ENCODE measurements around the gene PYROXD2. TPM values are rescaled to one million over a fixed set of nuclear protein-coding genes. Genes with fewer than 3 reads are reported as not detected.
"Not testable (repeated sequence)": the region's sequence is repeated elsewhere in the genome, so short reads cannot be mapped to it uniquely, and the experiment has no call there.

PYROXD2 gene
- total RNA-seq, 1 experiment from 2014 or later = 4.0 TPM

DNA sequence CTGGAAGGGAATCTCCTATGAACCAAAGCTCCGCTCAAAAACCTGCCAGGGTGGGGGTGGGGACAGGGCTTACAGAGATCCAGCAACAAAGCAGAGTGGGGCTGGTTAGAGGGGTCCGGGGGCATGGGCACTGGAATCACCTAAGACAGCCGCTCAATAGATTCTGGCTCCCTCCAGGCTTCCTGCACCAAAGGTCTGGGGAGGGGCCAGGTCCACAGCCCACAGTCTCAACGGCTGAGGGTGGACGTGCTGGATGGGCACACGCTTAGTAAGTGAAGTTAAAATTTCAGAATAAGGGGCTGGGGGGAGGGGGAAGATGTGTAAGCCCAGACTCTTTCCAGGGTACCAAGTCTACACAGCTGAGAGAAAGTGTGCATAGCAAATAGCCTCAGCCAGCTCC lies 31.1 kb downstream of the PYROXD2 start:
- TF ChIP-seq, protein P1, sequence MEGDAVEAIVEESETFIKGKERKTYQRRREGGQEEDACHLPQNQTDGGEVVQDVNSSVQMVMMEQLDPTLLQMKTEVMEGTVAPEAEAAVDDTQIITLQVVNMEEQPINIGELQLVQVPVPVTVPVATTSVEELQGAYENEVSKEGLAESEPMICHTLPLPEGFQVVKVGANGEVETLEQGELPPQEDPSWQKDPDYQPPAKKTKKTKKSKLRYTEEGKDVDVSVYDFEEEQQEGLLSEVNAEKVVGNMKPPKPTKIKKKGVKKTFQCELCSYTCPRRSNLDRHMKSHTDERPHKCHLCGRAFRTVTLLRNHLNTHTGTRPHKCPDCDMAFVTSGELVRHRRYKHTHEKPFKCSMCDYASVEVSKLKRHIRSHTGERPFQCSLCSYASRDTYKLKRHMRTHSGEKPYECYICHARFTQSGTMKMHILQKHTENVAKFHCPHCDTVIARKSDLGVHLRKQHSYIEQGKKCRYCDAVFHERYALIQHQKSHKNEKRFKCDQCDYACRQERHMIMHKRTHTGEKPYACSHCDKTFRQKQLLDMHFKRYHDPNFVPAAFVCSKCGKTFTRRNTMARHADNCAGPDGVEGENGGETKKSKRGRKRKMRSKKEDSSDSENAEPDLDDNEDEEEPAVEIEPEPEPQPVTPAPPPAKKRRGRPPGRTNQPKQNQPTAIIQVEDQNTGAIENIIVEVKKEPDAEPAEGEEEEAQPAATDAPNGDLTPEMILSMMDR (IDR thresholded peaks at IDR 0.05; ENCODE audit: unreplicated experiment) = no peak
- intact Hi-C loops (cut with micrococcal nuclease) = no loop called here
- H3K9me3 Mint-ChIP-seq (ENCODE audit: unreplicated experiment) = no peaks in the 10 kb centered on the region
- no peak overlapping the region for H3K27ac Mint-ChIP-seq (ENCODE audit: low read depth, unreplicated experiment)
- POLR2A ChIA-PET = no interaction called here
- CTCF ChIA-PET = interaction anchor here (0.6 kb wide), 1 partner anchor 405 kb away, joined by 4 read pairs; no protein-coding TSS in a partner anchor
- H3K4me1 Mint-ChIP-seq (ENCODE audit: insufficient read depth, unreplicated experiment) = no peaks in the 10 kb centered on the region
- no peaks in the 10 kb centered on the region for H3K36me3 Mint-ChIP-seq (ENCODE audit: insufficient read depth, unreplicated experiment)
- no peak for DNase-seq (ENCODE audit: unreplicated experiment)
- no peaks in the 10 kb centered on the region for H3K27me3 Mint-ChIP-seq (ENCODE audit: insufficient read depth, unreplicated experiment)
- no TSS peak for BruUV-seq (replicated peaks)
- no peak overlapping the region for H3K4me3 Mint-ChIP-seq (ENCODE audit: unreplicated experiment)

DNA sequence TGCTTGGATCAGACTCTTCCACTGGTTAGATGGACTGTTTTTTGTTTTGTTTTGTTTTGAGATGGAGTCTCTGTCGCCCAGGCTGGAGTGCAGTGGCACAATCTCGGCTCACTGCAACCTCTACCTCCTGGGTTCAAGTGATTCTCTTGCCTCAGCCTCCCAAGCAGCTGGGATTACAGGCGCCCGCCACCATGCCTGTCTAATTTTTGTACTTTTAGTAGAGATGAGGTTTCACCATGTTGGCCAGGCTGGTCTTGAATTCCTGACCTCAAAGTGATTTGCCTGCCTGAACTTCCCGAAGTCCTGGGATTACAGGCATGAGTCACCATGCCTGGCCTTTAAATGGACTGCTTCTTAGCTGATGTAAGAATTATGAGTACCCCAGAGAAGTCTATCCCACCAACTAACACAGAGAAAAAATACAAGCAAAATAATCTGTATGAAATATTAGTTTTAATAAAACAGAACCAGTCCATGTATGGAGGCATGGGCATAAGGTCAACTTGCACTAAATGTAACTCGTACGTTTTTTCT lies 31.8 kb downstream of the PYROXD2 start:
- CTCF ChIA-PET = interaction anchor here (0.6 to 1.7 kb wide), 2 partner anchors 8 to 405 kb away, joined by 4 to 6 read pairs; no protein-coding TSS in a partner anchor
- H3K27me3 Mint-ChIP-seq (ENCODE audit: insufficient read depth, unreplicated experiment); H3K4me1 Mint-ChIP-seq (ENCODE audit: insufficient read depth, unreplicated experiment); H3K4me3 Mint-ChIP-seq (ENCODE audit: unreplicated experiment); intact Hi-C loops (cut with micrococcal nuclease); BruUV-seq (replicated peaks); H3K27ac Mint-ChIP-seq (ENCODE audit: low read depth, unreplicated experiment); H3K36me3 Mint-ChIP-seq (ENCODE audit: insufficient read depth, unreplicated experiment); H3K9me3 Mint-ChIP-seq (ENCODE audit: unreplicated experiment): not testable (repeated sequence)
- POLR2A ChIA-PET = interaction anchor here (0.6 kb wide), 1 partner anchor 61 kb away, joined by 3 read pairs; no protein-coding TSS in a partner anchor
- DNase-seq (ENCODE audit: unreplicated experiment) = peak; percentile 30

DNA sequence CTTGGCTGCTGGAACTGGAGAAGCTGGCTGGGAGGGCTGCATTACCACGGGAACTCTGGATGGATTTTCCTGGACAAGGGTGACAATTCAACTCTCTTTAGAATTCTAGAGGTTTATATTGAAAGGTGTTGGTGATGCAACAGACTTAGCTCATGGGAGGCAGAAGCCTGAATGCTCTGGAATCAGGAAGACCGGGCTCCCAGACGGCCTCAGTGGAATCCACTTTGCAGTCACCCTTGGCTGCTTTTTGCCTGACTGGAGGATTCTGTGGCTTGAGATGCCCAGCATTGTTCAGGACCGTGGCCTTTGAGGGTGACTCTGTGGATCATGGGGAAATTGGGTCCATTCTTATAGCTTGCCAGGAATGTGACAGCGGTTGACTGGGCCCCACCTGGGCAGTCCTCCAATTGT lies 32.3 kb downstream of the PYROXD2 start:
- Mint-ChIP-seq H3K36me3 (ENCODE audit: insufficient read depth, unreplicated experiment) (no peaks in the 10 kb centered on the region), H3K9me3 (ENCODE audit: unreplicated experiment) (no peaks in the 10 kb centered on the region), H3K27ac (ENCODE audit: low read depth, unreplicated experiment) (no peak overlapping the region), H3K4me1 (ENCODE audit: insufficient read depth, unreplicated experiment) (no peaks in the 10 kb centered on the region), H3K27me3 (ENCODE audit: insufficient read depth, unreplicated experiment) (no peaks in the 10 kb centered on the region), H3K4me3 (ENCODE audit: unreplicated experiment) (no peak overlapping the region)
- ChIA-PET CTCF (interaction anchor here (0.5 to 1.7 kb wide), 3 partner anchors 9 to 1229 kb away, joined by 3 to 6 read pairs (median 3); no protein-coding TSS in a partner anchor), POLR2A (no interaction called here)
- no TSS peak for BruUV-seq (replicated peaks)
- no peak for DNase-seq (ENCODE audit: unreplicated experiment)
- intact Hi-C loops (cut with micrococcal nuclease) = no loop called here
- TF ChIP-seq, protein P1 (IDR thresholded peaks at IDR 0.05; ENCODE audit: unreplicated experiment) = no peak

DNA sequence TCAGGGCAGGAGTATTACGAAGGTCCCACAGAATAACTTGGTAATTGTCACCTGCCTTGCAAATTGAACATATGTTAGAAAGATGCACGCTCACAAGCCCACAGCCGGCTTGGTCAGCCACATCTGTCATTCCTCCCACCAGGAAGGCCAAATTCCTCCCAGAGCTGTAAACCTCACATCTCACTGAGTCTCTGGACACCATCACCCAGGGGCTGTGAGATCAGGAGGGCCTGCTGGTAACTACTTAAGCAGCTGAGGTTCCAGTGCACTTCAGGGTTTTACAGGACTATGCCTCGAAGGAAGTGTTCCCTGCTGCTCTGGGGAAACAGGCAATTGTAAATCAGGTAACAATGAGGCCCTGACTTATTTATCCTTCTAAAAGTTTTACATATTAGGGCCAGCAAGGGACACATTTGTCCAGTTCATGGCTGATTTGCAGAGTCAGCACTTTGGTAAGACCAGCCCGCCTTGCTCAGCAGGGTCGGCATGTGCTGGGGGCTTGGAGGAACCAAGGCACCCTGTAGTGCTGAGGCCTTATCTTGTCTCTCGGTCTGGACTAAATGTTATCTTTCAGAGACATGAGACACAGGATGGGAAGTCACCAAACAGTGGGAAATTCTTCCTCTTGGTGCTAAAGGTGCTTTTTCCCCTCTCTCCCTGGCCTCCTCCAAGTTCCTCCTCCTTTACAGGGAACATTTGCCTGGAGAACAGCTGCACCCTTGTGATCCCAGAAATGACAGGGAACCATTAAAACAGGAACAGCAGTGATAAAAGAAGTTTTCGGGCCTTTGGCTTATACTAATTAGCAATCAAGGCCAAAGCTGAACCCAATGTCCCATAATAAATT lies 34.3 kb downstream of the PYROXD2 start:
- no peak overlapping the region for H3K4me3 Mint-ChIP-seq (ENCODE audit: unreplicated experiment)
- ChIA-PET CTCF (no interaction called here), POLR2A (no interaction called here)
- no peaks in the 10 kb centered on the region for H3K9me3 Mint-ChIP-seq (ENCODE audit: unreplicated experiment)
- no TSS peak for BruUV-seq (replicated peaks)
- intact Hi-C loops (cut with micrococcal nuclease) = no loop called here
- peaks cover 7% of the 10 kb centered on the region for H3K36me3 Mint-ChIP-seq (ENCODE audit: insufficient read depth, unreplicated experiment)
- no peaks in the 10 kb centered on the region for H3K4me1 Mint-ChIP-seq (ENCODE audit: insufficient read depth, unreplicated experiment)
- H3K27me3 Mint-ChIP-seq (ENCODE audit: insufficient read depth, unreplicated experiment) = peaks cover 14% of the 10 kb centered on the region
- H3K27ac Mint-ChIP-seq (ENCODE audit: low read depth, unreplicated experiment) = no peak overlapping the region
- TF ChIP-seq, protein P1 (IDR thresholded peaks at IDR 0.05; ENCODE audit: unreplicated experiment) = no peak
- DNase-seq (ENCODE audit: unreplicated experiment) = no peak

All from MCF 10A (cell line).